ENCODE measurements around the gene PCDHA12.

GRCh38 chr5:140881889-140882590 lies 6.9 kb downstream of the PCDHA12 start, which contains the start of gene PCDHA13:
- TF ChIP-seq CTCF (IDR thresholded peaks at IDR 0.05) (no peak), POLR2A (IDR thresholded peaks at IDR 0.05) (no peak)

All from esophagus squamous epithelium (tissue), 4 donors.